HepG2 (cell line): ENCODE data around the gene ZBTB7B. TPM values are rescaled to one million over a fixed set of nuclear protein-coding genes. Genes with fewer than 3 reads are reported as not detected.
A peak's percentile ranks its signal among the peaks of the same experiment; 100 is the strongest.

Experiments
- ATAC-seq: fragments of 200-7000 bp; cut with Tn5 transposase; 3 replicates; pipeline ENCODE4 v1.9.1; 2020; ENCODE audit warnings: mild to moderate bottlenecking, moderate library complexity
- BruUV-seq: library from RNA; stranded (reverse); fragments of 400-500 nt; replicated peaks from 2 replicates; lab custom pipeline; 2021; lab: Mats Ljungman, UMichigan
- CTCF ChIA-PET: fragments of 300-600 bp; formaldehyde crosslinking; extraction: SDS; loops from one replicate; lab custom pipeline; 2021; ENCODE audit warnings: low total read pairs, inconsistent platforms, low intra/inter-chr PET ratio; lab: Yijun Ruan, JAX
- POLR2A ChIA-PET: fragments of 350-600 bp; sonication (Branson Sonifier 250); formaldehyde crosslinking; loops from one replicate; lab custom pipeline; 2020; ENCODE audit warnings: antibody characterized with exemption, inconsistent platforms; lab: Yijun Ruan, JAX
- DNase-seq: peaks from one replicate; pipeline ENCODE4 v3.0.0-alpha.2; 2015; ENCODE audit warnings: low spot score
- FAIRE-seq: peaks from 3 replicates; lab custom pipeline; 2011; peaks lifted over from hg19 to GRCh38; lab: Jason Lieb, UNC
- H2AFZ ChIP-seq: one replicate; pipeline ENCODE4 v1.6.1; 2011; ENCODE audit warnings: low read length, inconsistent platforms
- H3K27ac ChIP-seq: fragments of 300-600 bp; 3 replicates; pipeline ENCODE4 v1.8.0; 2011; ENCODE audit warnings: mixed run types, mild to moderate bottlenecking, mixed read lengths, low read length, inconsistent platforms; ENCODE audit not compliant: insufficient read depth; ENCODE audit errors: extremely low read length
- H3K27me3 ChIP-seq, 2 experiments: fragments of 200-600 bp in 1 of 2; 2 replicates in 1 of 2; 3 replicates in 1 of 2; pipeline versions ENCODE4 v1.6.0 to v1.8.0; 2011; ENCODE audit warnings: low read length in 2 of 2, mild to moderate bottlenecking in 2 of 2, moderate library complexity in 2 of 2, inconsistent platforms in 1 of 2; ENCODE audit not compliant: insufficient read depth in 2 of 2, control insufficient read depth in 1 of 2
- H3K36me3 ChIP-seq, 2 experiments: fragments of 200-600 bp in 1 of 2; replicated peaks in 1 of 2; 2 replicates in 1 of 2; 3 replicates in 1 of 2; pipeline versions ENCODE4 v1.5.1 to v1.8.0; 2011; ENCODE audit warnings: low read length in 2 of 2, inconsistent platforms in 1 of 2; ENCODE audit not compliant: insufficient read depth in 2 of 2, control insufficient read depth in 1 of 2
- H3K4me1 ChIP-seq: 2 replicates; pipeline ENCODE4 v1.5.1; 2012; ENCODE audit warnings: low read length, inconsistent platforms; ENCODE audit not compliant: insufficient read depth
- H3K4me2 ChIP-seq: 2 replicates; pipeline ENCODE4 v1.6.0; 2011; ENCODE audit warnings: low read depth, low read length, inconsistent platforms
- H3K4me3 ChIP-seq, 3 experiments: fragments of 200-600 bp in 1 of 3; sonication (generic), shearing (Covaris generic) in 1 of 3; replicated peaks in 1 of 3; 2 replicates each; pipeline ENCODE4 v1.5.1; 2011 to 2016; ENCODE audit warnings: low read length in 3 of 3, inconsistent platforms in 2 of 3, low read depth in 2 of 3, mild to moderate bottlenecking in 2 of 3, control low read depth in 1 of 3, mixed read lengths in 1 of 3; ENCODE audit not compliant: insufficient read depth in 1 of 3
- H3K79me2 ChIP-seq: one replicate; pipeline ENCODE4 v1.6.1; 2011; ENCODE audit warnings: low read length, inconsistent platforms; ENCODE audit not compliant: insufficient read depth
- H3K9ac ChIP-seq: 2 replicates; pipeline ENCODE4 v1.6.0; 2011; ENCODE audit warnings: mild to moderate bottlenecking, low read depth, low read length, inconsistent platforms; ENCODE audit not compliant: insufficient read depth
- H3K9me3 ChIP-seq: 2 replicates; pipeline ENCODE4 v1.5.1; 2012; ENCODE audit warnings: mild to moderate bottlenecking, low read length
- H4K20me1 ChIP-seq: 2 replicates; pipeline ENCODE4 v1.6.0; 2011; ENCODE audit warnings: inconsistent platforms, mild to moderate bottlenecking, low read length, moderate library complexity; ENCODE audit not compliant: insufficient read depth
- CREBL2 ChIP-seq: sonication (generic); formaldehyde crosslinking; IDR thresholded peaks from 2 replicates; pipeline ENCODE4 v1.8.1; 2023; ENCODE audit warnings: missing genetic modification reagents, mild to moderate bottlenecking, borderline replicate concordance
- GLMP ChIP-seq: sonication (generic); formaldehyde crosslinking; IDR thresholded peaks from 2 replicates; pipeline ENCODE4 v1.9.0; 2021; ENCODE audit warnings: missing genetic modification reagents, mild to moderate bottlenecking, borderline replicate concordance
- MYC ChIP-seq: sonication (generic); formaldehyde crosslinking; IDR thresholded peaks from 2 replicates; pipeline ENCODE4 v1.9.0; 2021; ENCODE audit warnings: missing genetic modification reagents, borderline replicate concordance
- POLR2A ChIP-seq, 2 experiments: IDR thresholded peaks; 2 replicates each; pipeline ENCODE4 v1.6.1; 2011; ENCODE audit warnings: low read depth in 2 of 2, low read length in 2 of 2, mild to moderate bottlenecking in 1 of 2, moderate library complexity in 1 of 2; ENCODE audit not compliant: insufficient read depth in 1 of 2
- SNAPC4 ChIP-seq: sonication (generic); formaldehyde crosslinking; IDR thresholded peaks from 2 replicates; pipeline ENCODE4 v1.4.0; 2020; ENCODE audit warnings: mild to moderate bottlenecking, missing genetic modification reagents
- ZBTB39 ChIP-seq: sonication (generic); formaldehyde crosslinking; IDR thresholded peaks from 2 replicates; pipeline ENCODE4 v1.5.0; 2020; ENCODE audit warnings: missing genetic modification reagents
- ZC3H4 ChIP-seq: sonication (generic); formaldehyde crosslinking; IDR thresholded peaks from 2 replicates; pipeline ENCODE4 v1.4.0; 2020; ENCODE audit warnings: missing genetic modification reagents, borderline replicate concordance
- ZFX ChIP-seq: sonication (generic); formaldehyde crosslinking; IDR thresholded peaks from 2 replicates; pipeline ENCODE4 v1.4.0; 2020; ENCODE audit warnings: mild to moderate bottlenecking, low read depth, missing genetic modification reagents, moderate library complexity
- ZNF136 ChIP-seq: sonication (generic); formaldehyde crosslinking; IDR thresholded peaks from 2 replicates; pipeline ENCODE4 v1.8.1; 2022; ENCODE audit warnings: low read depth, mild to moderate bottlenecking, moderate library complexity, missing genetic modification reagents
- ZNF180 ChIP-seq: sonication (generic); formaldehyde crosslinking; IDR thresholded peaks from 2 replicates; pipeline ENCODE4 v1.4.0; 2020; ENCODE audit warnings: low read depth, missing genetic modification reagents, borderline replicate concordance
- ZNF263 ChIP-seq: sonication (generic); formaldehyde crosslinking; IDR thresholded peaks from 2 replicates; pipeline ENCODE4 v1.4.0; 2020; ENCODE audit warnings: missing genetic modification reagents
- ZNF430 ChIP-seq: sonication (generic); formaldehyde crosslinking; IDR thresholded peaks from 2 replicates; pipeline ENCODE4 v1.9.0; 2021; ENCODE audit warnings: mild to moderate bottlenecking, missing genetic modification reagents
- ZNF766 ChIP-seq: sonication (generic); formaldehyde crosslinking; IDR thresholded peaks from 2 replicates; pipeline ENCODE4 v1.5.0; 2020; ENCODE audit warnings: missing genetic modification reagents, borderline replicate concordance
- WGBS: methylation state at CpG from one replicate; pipeline ENCODE4 v1.1.6; 2017; ENCODE audit warnings: low lambda C conversion rate; 5-methylcytosine and 5-hydroxymethylcytosine counted together
- in situ Hi-C: cut with HindIII; loops from 2 replicates; pipeline ENCODE4 v1.10.0; 2017; ENCODE audit warnings: low pct_unique_long_range_greater_than_20kb; ENCODE audit not compliant: extremely low pct_ligation_motif_present
- intact Hi-C: fragments of 100-400 bp; cut with micrococcal nuclease; formaldehyde crosslinking; loops from one replicate; pipeline ENCODE4 v1.10.0; 2022; ENCODE audit not compliant: unreplicated experiment
- polyA plus RNA-seq, 8 experiments: library from polyadenylated mRNA; depleted of rRNA in 3 of 8; stranded (reverse) in 7 of 8; unstranded in 1 of 8; fragments of >200 nt; fragmentation: Illumina TruSeq in 4 of 8; extraction: Trizol in 4 of 8; gene quantifications; 2 replicates each; pipeline versions ENCODE4 v1.2.1 to v1.2.3, GENCODE V29; 2011 to 2016; ENCODE audit warnings: low read depth in 4 of 8, missing spikeins in 1 of 8, mixed read lengths in 1 of 8; ENCODE audit not compliant: insufficient read depth in 1 of 8
- total RNA-seq, 5 experiments: library from RNA; depleted of rRNA; stranded (reverse); fragments of >200 nt; fragmentation: Illumina TruSeq; extraction: Trizol; gene quantifications; 2 replicates each; pipeline ENCODE4 v1.2.3, GENCODE V29; 2016; ENCODE audit warnings: low read depth in 1 of 5

The ZBTB7B gene
- total and polyA plus RNA-seq, 2 of the 13 experiments (the other 11 are each of a cell fraction or from before 2014, with no cell fraction given): 15.5 to 17.5 TPM

- no peak for ATAC-seq
- Histone ChIP-seq H3K36me3 (no peaks in the 10 kb centered on the region), H3K79me2 (peaks cover 22% of the 10 kb centered on the region), H3K4me1 (peaks cover 38% of the 10 kb centered on the region), H3K4me3 (peak overlapping the region; percentile 70 to 86 (median 84)), H4K20me1 (no peaks in the 10 kb centered on the region), H3K9ac (peak overlapping the region; percentile 83), H2AFZ (no peak overlapping the region), H3K27ac (peak overlapping the region; percentile 97), H3K9me3 (no peaks in the 10 kb centered on the region), H3K4me2 (peak overlapping the region; percentile 100), H3K27me3 (no peaks in the 10 kb centered on the region; a peak in 1 of 5 replicates)
- BruUV-seq: no TSS peak
- in situ Hi-C loops (no loop called here), intact Hi-C loops (loop anchor here (1.0 to 5.0 kb wide), 3 partner anchors 16 to 444 kb away; partner anchors contain the start of genes PYGO2 and UBE2Q1)
- POLR2A ChIA-PET: interaction anchor here (0.6 to 6.7 kb wide), 25 partner anchors 8 to 442 kb away, joined by 3 to 90 read pairs (median 6); partner anchors contain the start of genes ADAM15, FLAD1, LENEP and PBXIP1
- CTCF ChIA-PET: interaction anchor here (1.8 to 6.8 kb wide), 2 partner anchors 16 to 82 kb away, joined by 4 to 54 read pairs; no protein-coding TSS in a partner anchor
- no peak for DNase-seq
- 0% methylated on average over 11 of the region's 11 CpGs for WGBS
- FAIRE-seq: no peak
- TF ChIP-seq ZNF180 (CRISPR knock-in tag) (no peak), ZNF263 (CRISPR knock-in tag) (peak; percentile 26; the same call in 1 of the 2 replicates), GLMP (no peak), ZNF136 (CRISPR knock-in tag) (0 out of 2 replicates have a peak, but pooled peaks have one; percentile 3), ZFX (CRISPR knock-in tag) (0 out of 2 replicates have a peak, but pooled peaks have one; percentile 7), ZBTB39 (0 out of 2 replicates have a peak, but pooled peaks have one; percentile 35), SNAPC4 (0 out of 2 replicates have a peak, but pooled peaks have one; percentile 2), MYC (CRISPR knock-in tag) (no peak), ZNF430 (CRISPR knock-in tag) (0 out of 2 replicates have a peak, but pooled peaks have one; percentile 2), CREBL2 (CRISPR knock-in tag) (no peak), ZNF766 (CRISPR knock-in tag) (0 out of 2 replicates have a peak, but pooled peaks have one; percentile 19), POLR2A (IDR thresholded peaks at IDR 0.05; ENCODE audit: insufficient read depth in 1 of 2, low read depth in 2 of 2, low read length in 2 of 2) (0 out of 4 replicates have a peak, but pooled peaks of 1 of the 2 experiments have one; percentile 4), ZC3H4 (CRISPR knock-in tag) (peak; percentile 67; the same call in 1 of the 2 replicates)
These were observed 1.3 kb upstream of the ZBTB7B start for GRCh38 chr1:155001425-155001674.
